ENCODE measurements around the gene PCGF2. TPM values are rescaled to one million over a fixed set of nuclear protein-coding genes. Genes with fewer than 3 reads are reported as not detected.
A peak's percentile ranks its signal among the peaks of the same experiment; 100 is the strongest.

Gene PCGF2
- total RNA-seq, 1 donor from 2014 or later = 1.1 TPM

DNA sequence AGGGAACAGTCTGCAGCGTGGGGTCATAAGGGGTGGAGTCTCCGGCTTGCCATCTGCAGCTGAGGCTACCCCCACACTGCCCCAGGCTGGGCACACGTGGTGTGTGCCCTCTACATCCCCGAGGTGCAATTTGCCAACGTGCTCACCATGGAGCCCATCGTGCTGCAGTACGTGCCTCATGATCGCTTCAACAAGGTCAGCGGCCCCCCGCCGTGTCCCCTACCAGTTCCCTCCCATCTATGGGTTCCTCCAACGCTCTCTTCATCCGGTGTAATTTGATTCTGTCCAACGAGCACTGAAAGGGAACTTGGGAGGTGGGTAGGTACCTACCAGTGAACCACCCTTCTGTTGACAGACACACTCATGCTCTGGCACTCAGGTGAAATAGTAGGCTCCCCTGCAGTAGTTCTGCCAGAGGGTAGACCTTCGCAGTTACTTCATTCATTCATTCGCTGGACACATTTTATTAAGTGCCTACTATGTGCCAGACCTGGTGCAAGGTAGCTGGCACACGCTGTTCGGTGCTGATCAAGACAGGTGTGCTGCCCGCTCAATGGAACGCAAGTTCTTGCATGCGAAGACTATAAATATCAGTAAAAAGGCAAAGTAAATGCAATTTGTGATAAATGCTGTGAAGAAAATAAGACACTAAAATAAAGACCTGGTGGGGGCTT lies 40.3 kb downstream of the PCGF2 start:
- FAIRE-seq (no peak), DNase-seq (ENCODE audit: low read depth) (no peak)
- Histone ChIP-seq H3K4me3 (ENCODE audit: low read depth, low read length) (no peak overlapping the region), H3K36me3 (ENCODE audit: control insufficient read depth, insufficient read depth, low read length) (peaks cover 16% of the 10 kb centered on the region), H3K27me3 (ENCODE audit: control insufficient read depth, insufficient read depth, low read length) (no peaks in the 10 kb centered on the region)
- TF ChIP-seq, protein P1, sequence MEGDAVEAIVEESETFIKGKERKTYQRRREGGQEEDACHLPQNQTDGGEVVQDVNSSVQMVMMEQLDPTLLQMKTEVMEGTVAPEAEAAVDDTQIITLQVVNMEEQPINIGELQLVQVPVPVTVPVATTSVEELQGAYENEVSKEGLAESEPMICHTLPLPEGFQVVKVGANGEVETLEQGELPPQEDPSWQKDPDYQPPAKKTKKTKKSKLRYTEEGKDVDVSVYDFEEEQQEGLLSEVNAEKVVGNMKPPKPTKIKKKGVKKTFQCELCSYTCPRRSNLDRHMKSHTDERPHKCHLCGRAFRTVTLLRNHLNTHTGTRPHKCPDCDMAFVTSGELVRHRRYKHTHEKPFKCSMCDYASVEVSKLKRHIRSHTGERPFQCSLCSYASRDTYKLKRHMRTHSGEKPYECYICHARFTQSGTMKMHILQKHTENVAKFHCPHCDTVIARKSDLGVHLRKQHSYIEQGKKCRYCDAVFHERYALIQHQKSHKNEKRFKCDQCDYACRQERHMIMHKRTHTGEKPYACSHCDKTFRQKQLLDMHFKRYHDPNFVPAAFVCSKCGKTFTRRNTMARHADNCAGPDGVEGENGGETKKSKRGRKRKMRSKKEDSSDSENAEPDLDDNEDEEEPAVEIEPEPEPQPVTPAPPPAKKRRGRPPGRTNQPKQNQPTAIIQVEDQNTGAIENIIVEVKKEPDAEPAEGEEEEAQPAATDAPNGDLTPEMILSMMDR (IDR thresholded peaks at IDR 0.05; ENCODE audit: insufficient read depth, low read length, severe bottlenecking) = no peak

DNA sequence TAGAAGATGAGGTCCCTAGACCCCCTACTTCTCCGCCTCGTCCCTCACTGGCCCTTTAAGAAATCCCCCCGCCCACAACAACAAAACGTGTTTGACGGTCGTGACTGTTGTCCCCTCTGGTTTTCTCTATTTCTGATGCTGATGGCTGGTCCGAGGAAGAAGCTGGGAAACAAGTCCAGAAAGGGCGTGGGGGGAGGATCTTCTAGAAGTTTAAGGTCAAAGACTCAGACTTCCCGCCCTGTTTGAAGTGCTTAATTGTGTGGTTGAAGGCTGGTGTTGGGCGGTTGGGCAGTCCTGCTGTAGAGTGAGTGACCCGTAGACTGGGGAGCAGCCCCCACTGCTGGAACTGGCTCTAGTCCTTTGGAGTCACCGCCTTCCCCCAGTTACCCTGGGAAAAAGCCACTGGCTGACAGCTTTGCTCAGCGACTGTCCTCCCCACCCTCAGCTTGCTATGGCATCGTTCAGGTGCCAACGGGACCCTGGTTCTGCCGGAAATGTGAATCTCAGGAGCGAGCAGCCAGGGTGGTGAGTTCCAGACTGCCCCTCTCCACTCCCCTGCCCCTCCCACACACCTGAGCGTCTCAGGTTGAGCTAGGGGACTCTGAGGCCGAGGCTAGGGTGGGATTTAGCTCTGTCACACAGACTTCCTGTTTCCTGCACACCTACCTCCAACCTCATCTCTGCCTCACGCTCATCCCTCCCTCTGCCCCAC lies 41.5 kb downstream of the PCGF2 start:
- H3K36me3 ChIP-seq (ENCODE audit: control insufficient read depth, insufficient read depth, low read length) = peaks cover 9% of the 10 kb centered on the region
- TF ChIP-seq, protein P1 (IDR thresholded peaks at IDR 0.05; ENCODE audit: insufficient read depth, low read length, severe bottlenecking) = no peak
- peak overlapping the region; percentile 62 for H3K4me3 ChIP-seq (ENCODE audit: low read depth, low read length)
- FAIRE-seq = no peak
- DNase-seq (ENCODE audit: low read depth) = no peak
- no peaks in the 10 kb centered on the region for H3K27me3 ChIP-seq (ENCODE audit: control insufficient read depth, insufficient read depth, low read length)

DNA sequence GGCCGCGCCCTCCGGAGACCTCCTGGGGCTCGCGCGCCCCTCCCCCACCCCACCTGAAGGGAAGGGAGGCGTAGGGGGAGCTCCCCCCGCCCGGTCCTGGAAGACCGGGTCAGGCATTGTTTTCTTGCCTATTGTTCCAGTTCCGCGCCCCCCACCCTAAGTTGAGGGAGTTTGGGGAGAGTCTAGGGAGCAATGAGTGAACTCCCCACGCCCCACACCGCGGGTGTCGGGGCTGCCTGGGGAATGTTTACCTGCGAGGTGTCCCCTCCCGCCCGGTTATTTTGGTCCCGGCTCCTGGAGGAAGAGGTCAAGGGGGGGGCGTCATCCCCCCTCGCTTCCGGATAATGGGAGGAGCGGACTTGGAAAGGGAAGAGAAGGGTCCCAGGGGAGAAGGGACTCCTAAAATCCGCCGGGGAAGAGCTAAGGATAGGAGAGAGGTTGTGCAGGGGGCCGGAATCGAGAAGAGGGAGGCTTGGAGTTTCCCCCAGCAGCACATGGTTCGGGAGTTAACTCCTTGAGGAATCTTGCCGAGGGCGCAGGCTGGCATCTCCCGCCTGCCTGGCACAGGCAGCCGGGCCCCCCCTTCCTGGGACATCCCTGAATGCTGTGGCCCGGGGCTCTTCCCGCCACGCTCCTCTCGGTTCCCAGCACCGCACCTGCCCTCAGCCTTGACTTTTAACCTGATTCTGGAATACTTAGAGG lies 42.2 kb downstream of the PCGF2 start:
- Histone ChIP-seq H3K4me3 (ENCODE audit: low read depth, low read length) (peak overlapping the region; percentile 62), H3K27me3 (ENCODE audit: control insufficient read depth, insufficient read depth, low read length) (no peaks in the 10 kb centered on the region), H3K36me3 (ENCODE audit: control insufficient read depth, insufficient read depth, low read length) (peaks cover 5% of the 10 kb centered on the region)
- FAIRE-seq (no peak), DNase-seq (ENCODE audit: low read depth) (no peak)
- TF ChIP-seq, protein P1 (IDR thresholded peaks at IDR 0.05; ENCODE audit: insufficient read depth, low read length, severe bottlenecking) = no peak

DNA sequence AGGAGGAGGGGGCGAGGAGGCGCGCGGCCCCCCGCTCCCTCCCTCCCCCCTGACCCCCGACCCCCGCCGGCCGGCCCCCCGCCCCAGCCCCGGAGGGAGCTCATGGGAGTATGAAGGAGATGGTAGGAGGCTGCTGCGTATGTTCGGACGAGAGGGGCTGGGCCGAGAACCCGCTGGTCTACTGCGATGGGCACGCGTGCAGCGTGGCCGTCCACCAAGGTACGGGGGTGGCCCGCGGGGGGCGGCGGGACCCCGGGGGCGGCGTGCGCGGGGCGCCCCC lies 42.7 kb downstream of the PCGF2 start:
- no peak for DNase-seq (ENCODE audit: low read depth)

DNA sequence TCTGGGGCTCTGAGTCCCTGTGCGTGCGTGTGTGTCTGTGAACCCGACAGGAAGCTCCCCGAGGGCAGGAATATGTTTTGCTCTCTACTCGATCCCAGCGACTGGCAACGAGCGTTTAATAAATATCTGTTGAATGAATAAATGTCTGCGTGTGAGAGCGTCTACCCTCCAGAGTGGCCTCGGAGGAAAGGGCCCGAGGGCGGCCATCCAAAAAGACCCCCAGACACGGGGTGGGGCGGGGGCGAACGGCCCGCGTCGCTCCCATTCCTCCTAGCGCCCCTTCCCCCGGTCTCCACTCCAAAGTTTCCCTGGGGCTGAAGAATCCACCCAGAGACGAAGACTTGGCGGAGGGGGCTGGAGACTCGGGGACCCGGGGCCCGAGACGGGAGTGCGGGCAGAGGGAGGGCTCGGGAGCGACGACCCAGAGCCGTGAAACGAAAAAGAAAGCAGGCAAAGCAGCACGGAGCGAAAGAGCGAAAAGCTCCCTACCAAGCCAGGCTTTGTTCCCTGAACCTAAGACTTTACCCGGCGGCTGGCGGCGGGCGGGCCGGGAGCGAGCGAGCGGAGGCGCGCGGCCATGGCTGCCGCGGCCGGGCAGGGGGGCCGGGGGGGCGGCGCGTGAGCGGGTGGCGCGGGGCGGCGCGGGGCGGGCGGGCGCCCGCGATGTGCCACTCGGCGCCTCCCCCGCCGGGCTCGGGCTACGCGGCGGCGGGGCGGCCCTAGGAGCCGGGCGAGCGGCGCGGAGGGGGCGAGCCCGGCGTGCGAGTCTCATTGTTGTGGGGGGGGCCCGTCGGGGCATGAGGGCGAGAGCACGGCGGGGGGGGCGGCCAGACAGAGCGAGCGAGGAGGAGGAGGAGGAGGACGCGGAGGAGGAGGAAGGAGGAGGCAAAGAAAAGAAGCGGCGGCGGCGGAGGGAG lies 43.3 kb downstream of the PCGF2 start, which contains the start of gene MLLT6:
Gene MLLT6, plus strand, starts transcription at position 668 of the 917 bp plus-strand sequence. CDS start 360 bp downstream, outside the sequence.
- Histone ChIP-seq H3K27me3 (ENCODE audit: control insufficient read depth, insufficient read depth, low read length) (no peaks in the 10 kb centered on the region), H3K4me3 (ENCODE audit: low read depth, low read length) (peak within 1 kb of the TSS; percentile 62), H3K36me3 (ENCODE audit: control insufficient read depth, insufficient read depth, low read length) (peaks cover 5% of the 10 kb centered on the region)
- FAIRE-seq (no peak), DNase-seq (ENCODE audit: low read depth) (peak; percentile 33)
- TF ChIP-seq, protein P1 (IDR thresholded peaks at IDR 0.05; ENCODE audit: insufficient read depth, low read length, severe bottlenecking) = no peak

More for the DNA sequence above, 42.7 kb downstream of the PCGF2 start:
- no peak for FAIRE-seq
- H3K4me3 ChIP-seq (ENCODE audit: low read depth, low read length) = peak overlapping the region; percentile 62
- TF ChIP-seq, protein P1 (IDR thresholded peaks at IDR 0.05; ENCODE audit: insufficient read depth, low read length, severe bottlenecking) = no peak
- peaks cover 5% of the 10 kb centered on the region for H3K36me3 ChIP-seq (ENCODE audit: control insufficient read depth, insufficient read depth, low read length)
- H3K27me3 ChIP-seq (ENCODE audit: control insufficient read depth, insufficient read depth, low read length) = no peaks in the 10 kb centered on the region

All from bronchial epithelial cell (primary cell).